Loucy (cell line): ENCODE data around the gene HDGFL2.

Experiments
- H2AFZ ChIP-seq: fragments of 200-600 bp; sonication (generic); 2 replicates; pipeline ENCODE4 v1.6.0; 2016; ENCODE audit warnings: antibody characterized with exemption, mild to moderate bottlenecking, low read length, moderate library complexity
- H3F3A ChIP-seq: fragments of 200-600 bp; 2 replicates; pipeline ENCODE4 v1.6.0; 2016; ENCODE audit warnings: antibody characterized with exemption, low read depth, mild to moderate bottlenecking
- H3K27me3 ChIP-seq: fragments of 200-600 bp; sonication (generic); 2 replicates; pipeline ENCODE4 v1.6.1; 2014; ENCODE audit warnings: low read length, mild to moderate bottlenecking; ENCODE audit not compliant: insufficient read depth, poor library complexity, severe bottlenecking
- H3K36me3 ChIP-seq: fragments of 200-600 bp; sonication (generic); 2 replicates; pipeline ENCODE4 v1.6.1; 2016; ENCODE audit warnings: low read length; ENCODE audit not compliant: insufficient read depth
- H3K4me1 ChIP-seq: fragments of 200-600 bp; sonication (generic); 2 replicates; pipeline ENCODE4 v1.5.1; 2014; ENCODE audit warnings: low read length, mild to moderate bottlenecking; ENCODE audit not compliant: insufficient read depth, poor library complexity, severe bottlenecking
- H3K4me2 ChIP-seq: fragments of 200-600 bp; sonication (generic); 2 replicates; pipeline ENCODE4 v1.6.0; 2014; ENCODE audit warnings: antibody characterized with exemption, low read length, low read depth, mild to moderate bottlenecking; ENCODE audit not compliant: poor library complexity, severe bottlenecking
- H3K4me3 ChIP-seq: fragments of 200-600 bp; sonication (generic); 2 replicates; pipeline ENCODE4 v1.5.1; 2014; ENCODE audit warnings: low read length, mild to moderate bottlenecking, mixed read lengths; ENCODE audit not compliant: poor library complexity, severe bottlenecking
- H3K79me2 ChIP-seq: fragments of 200-600 bp; sonication (generic); 2 replicates; pipeline ENCODE4 v1.6.1; 2014; ENCODE audit warnings: low read length; ENCODE audit not compliant: insufficient read depth
- H3K9ac ChIP-seq: fragments of 200-600 bp; sonication (generic); 2 replicates; pipeline ENCODE4 v1.6.0; 2014; ENCODE audit warnings: mild to moderate bottlenecking, low read depth, low read length, moderate library complexity; ENCODE audit not compliant: poor library complexity, severe bottlenecking
- H3K9me2 ChIP-seq: fragments of 200-600 bp; sonication (generic); replicated peaks from 2 replicates; pipeline ENCODE4 v1.6.1; 2016; ENCODE audit warnings: low read depth, low read length, mixed read lengths
- H3K9me3 ChIP-seq: fragments of 200-600 bp; sonication (generic); 2 replicates; pipeline ENCODE4 v1.6.1; 2014; ENCODE audit warnings: mild to moderate bottlenecking, antibody characterized with exemption, low read length, low read depth; ENCODE audit not compliant: insufficient read depth
- H4K20me1 ChIP-seq: fragments of 200-600 bp; sonication (generic); 2 replicates; pipeline ENCODE4 v1.6.0; 2014; ENCODE audit warnings: antibody characterized with exemption, low read length, mild to moderate bottlenecking; ENCODE audit not compliant: insufficient read depth, poor library complexity, severe bottlenecking
- EZH2phosphoT487 ChIP-seq: fragments of 200-600 bp; IDR thresholded peaks from 2 replicates; pipeline ENCODE4 v1.6.1; 2018; ENCODE audit warnings: antibody characterized with exemption, mild to moderate bottlenecking, moderate library complexity, borderline replicate concordance
- TF ChIP-seq, protein P1 (sequence below): fragments of 200-600 bp; sonication (generic); conservative IDR thresholded peaks from 2 replicates; pipeline ENCODE4 v1.5.1; 2014; ENCODE audit warnings: mild to moderate bottlenecking, antibody characterized with exemption, low read length

HDGFL2 gene

DNA sequence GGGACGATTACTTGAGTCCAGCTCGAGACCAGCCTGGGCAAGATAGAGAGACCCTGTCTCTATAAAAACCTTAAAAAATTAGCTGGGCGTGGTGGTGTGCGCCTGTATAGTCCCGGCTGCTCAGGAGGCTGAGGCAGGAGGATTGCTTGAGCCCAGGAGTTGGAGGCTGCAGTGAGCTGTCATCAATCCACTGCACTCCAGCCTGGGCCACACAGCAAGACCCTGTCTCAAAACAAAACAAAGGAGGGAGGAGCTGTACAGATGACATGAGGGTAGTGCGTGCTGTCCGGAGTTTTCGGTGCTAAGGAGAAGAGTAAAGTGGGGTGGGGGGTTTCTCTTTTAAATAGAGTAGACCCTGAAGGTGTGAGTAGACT, 22.6 kb downstream of the HDGFL2 start:
- TF ChIP-seq, protein P1, sequence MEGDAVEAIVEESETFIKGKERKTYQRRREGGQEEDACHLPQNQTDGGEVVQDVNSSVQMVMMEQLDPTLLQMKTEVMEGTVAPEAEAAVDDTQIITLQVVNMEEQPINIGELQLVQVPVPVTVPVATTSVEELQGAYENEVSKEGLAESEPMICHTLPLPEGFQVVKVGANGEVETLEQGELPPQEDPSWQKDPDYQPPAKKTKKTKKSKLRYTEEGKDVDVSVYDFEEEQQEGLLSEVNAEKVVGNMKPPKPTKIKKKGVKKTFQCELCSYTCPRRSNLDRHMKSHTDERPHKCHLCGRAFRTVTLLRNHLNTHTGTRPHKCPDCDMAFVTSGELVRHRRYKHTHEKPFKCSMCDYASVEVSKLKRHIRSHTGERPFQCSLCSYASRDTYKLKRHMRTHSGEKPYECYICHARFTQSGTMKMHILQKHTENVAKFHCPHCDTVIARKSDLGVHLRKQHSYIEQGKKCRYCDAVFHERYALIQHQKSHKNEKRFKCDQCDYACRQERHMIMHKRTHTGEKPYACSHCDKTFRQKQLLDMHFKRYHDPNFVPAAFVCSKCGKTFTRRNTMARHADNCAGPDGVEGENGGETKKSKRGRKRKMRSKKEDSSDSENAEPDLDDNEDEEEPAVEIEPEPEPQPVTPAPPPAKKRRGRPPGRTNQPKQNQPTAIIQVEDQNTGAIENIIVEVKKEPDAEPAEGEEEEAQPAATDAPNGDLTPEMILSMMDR = no peak
- TF ChIP-seq EZH2phosphoT487 = no peak
- no peak overlapping the region for H2AFZ ChIP-seq
- peaks cover 57% of the 10 kb centered on the region; the same call in 1 of the 2 replicates for H3K36me3 ChIP-seq
- no peaks in the 10 kb centered on the region for H3K27me3 ChIP-seq
- no peaks in the 10 kb centered on the region for H4K20me1 ChIP-seq
- H3K79me2 ChIP-seq = no peaks in the 10 kb centered on the region
- no peak overlapping the region for H3K4me2 ChIP-seq
- no peak overlapping the region for H3K9ac ChIP-seq
- no peaks in the 10 kb centered on the region for H3K9me3 ChIP-seq
- H3F3A ChIP-seq = no peaks in the 10 kb centered on the region
- no peaks in the 10 kb centered on the region for H3K9me2 ChIP-seq
- H3K4me1 ChIP-seq = no peaks in the 10 kb centered on the region
- no peak overlapping the region for H3K4me3 ChIP-seq

DNA sequence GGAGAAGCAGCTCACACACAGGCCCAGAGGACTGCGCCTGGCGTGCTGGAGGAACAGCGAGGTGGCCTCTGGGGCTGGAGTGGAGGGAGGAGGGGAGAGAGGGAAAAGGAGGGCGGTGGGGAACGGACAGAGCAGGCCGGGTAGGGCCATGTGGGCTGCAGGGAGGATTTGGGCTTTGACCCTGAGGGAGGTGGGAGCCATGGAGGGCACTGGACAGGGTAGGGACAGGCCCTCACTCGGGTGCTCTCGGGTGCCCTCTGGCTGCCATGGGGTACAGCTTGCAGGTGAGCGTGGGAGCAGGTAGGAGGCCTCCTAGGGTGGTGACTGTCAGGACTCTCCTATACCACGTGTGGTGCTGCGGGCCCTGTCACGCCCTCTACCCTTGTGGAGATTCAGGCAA, 23.4 kb downstream of the HDGFL2 start:
- no peaks in the 10 kb centered on the region for H3K79me2 ChIP-seq
- H3K27me3 ChIP-seq = no peaks in the 10 kb centered on the region
- no peak for TF ChIP-seq EZH2phosphoT487
- TF ChIP-seq, protein P1 = no peak
- no peaks in the 10 kb centered on the region for H4K20me1 ChIP-seq
- no peak overlapping the region for H2AFZ ChIP-seq
- peaks cover 55% of the 10 kb centered on the region; the same call in 1 of the 2 replicates for H3K36me3 ChIP-seq
- no peaks in the 10 kb centered on the region for H3F3A ChIP-seq
- H3K9me3 ChIP-seq = no peaks in the 10 kb centered on the region
- H3K4me1 ChIP-seq = no peaks in the 10 kb centered on the region
- no peak overlapping the region for H3K4me2 ChIP-seq
- H3K4me3 ChIP-seq = no peak overlapping the region
- H3K9me2 ChIP-seq = no peaks in the 10 kb centered on the region
- H3K9ac ChIP-seq = no peak overlapping the region

DNA sequence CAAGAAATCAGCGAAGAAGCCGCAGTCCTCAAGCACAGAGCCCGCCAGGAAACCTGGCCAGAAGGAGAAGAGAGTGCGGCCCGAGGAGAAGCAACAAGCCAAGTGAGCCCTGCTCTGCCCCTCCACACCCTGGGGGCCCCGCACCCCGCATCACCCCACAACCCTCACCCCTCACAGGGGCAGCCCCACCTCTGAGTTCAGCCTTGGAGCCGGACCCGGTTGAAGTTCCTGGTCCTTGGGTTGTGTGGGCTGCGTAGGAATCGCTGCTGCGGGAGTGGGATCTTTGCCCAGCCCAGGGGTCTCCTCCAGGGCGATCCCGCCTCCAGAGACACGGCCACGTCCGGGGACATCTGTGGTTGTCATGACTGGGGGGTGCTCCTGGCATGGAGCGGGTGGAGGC, 24.2 kb downstream of the HDGFL2 start:
- Histone ChIP-seq H2AFZ (no peak overlapping the region), H3K9me2 (no peaks in the 10 kb centered on the region), H3K9me3 (no peaks in the 10 kb centered on the region), H3F3A (no peaks in the 10 kb centered on the region), H3K4me3 (no peak overlapping the region), H3K4me1 (no peaks in the 10 kb centered on the region), H3K79me2 (no peaks in the 10 kb centered on the region), H3K27me3 (no peaks in the 10 kb centered on the region), H4K20me1 (no peaks in the 10 kb centered on the region), H3K4me2 (no peak overlapping the region), H3K9ac (no peak overlapping the region), H3K36me3 (peaks cover 54% of the 10 kb centered on the region; the same call in 1 of the 2 replicates)
- TF ChIP-seq, protein P1 = no peak
- no peak for TF ChIP-seq EZH2phosphoT487
